Smooth muscle cell of the brain vasculature (primary cell): ENCODE data around the gene CFAP410.
"Not testable (repeated sequence)": the region's sequence is repeated elsewhere in the genome, so short reads cannot be mapped to it uniquely, and the experiment has no call there.

ENCODE experiments used
- DNase-seq: peaks from one replicate; pipeline ENCODE4 v3.0.0-alpha.2; 2012; ENCODE audit warnings: low read depth, low spot score

CFAP410 gene

GRCh38 chr21:44351535-44352252, 12.5 kb upstream of the CFAP410 start:
- DNase-seq = no peak

- no peak for DNase-seq
Observed at GRCh38 chr21:44350773-44351481, 11.7 kb upstream of the CFAP410 start.

DNA sequence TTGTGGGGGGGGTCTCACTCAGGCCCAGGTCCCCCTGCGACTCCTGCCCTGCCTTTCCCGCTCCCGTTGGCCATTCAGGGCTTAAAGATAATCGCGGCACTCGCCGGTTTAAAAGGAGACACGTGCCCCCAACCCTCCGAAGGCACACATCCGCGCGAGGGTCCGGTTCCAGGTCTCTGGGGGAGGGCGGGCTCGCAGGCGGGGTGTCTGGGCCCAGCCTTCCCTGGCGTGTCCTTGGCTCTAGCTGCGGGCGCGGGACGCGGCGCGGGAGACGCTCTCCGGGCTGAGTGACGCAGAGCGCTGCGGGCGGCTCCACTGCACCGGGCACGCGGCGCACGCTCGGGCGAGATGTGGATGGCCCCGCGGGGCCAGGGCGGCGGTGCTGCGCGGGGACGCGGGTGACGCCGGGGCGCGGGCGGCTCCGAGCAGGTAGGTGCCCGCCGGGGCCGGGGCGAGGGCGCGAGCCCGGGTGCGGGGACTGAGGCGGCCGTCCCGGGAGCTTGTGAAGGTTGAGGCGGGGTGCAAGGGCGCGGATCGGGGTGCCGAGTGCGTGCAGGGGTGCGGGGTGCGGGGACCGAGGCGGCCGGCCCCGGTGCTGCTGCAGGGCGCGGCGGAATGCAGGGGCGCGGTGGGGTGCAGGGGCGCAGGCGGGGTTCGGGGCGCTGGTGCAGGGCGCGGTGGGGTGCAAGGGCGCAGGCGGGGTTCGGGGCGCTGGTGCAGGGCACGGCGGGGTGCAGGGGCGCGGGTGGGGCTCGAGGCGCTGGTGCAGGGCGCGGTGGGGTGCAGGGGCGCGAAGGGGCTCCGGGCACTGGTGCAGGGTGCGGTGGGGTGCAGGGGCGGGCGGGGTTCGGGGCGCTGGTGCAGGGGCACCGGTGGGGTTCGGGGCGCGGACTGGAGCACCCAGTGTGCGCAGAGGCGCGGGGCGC, 10.9 kb upstream of the CFAP410 start:
- DNase-seq = no peak

DNA sequence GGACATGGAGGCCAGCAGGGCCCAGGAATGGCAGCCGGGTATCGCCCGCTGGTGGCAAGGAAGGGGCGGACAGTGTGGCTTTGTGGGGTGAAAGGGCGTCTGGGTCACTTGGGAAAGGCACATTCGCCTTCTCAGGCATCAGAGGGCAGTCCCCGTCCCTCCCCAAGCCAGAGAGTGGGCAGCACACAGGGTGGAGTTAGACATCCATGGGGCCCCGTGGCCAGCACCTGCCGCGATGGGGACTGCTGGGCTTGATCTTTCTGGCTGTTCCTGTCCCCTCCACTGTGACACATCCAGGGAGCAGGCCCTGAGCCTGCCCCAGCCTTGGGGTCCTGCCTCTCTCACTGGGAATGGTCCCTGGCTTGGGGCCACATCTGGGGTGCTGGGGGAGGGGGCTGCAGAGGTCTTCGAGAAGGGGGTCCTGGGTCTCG, 10.2 kb upstream of the CFAP410 start:
- no peak for DNase-seq

- DNase-seq = no peak
Observed at GRCh38 chr21:44348861-44349260, 9.7 kb upstream of the CFAP410 start.

- DNase-seq = no peak
Observed at GRCh38 chr21:44347911-44348451, 8.8 kb upstream of the CFAP410 start.

DNA sequence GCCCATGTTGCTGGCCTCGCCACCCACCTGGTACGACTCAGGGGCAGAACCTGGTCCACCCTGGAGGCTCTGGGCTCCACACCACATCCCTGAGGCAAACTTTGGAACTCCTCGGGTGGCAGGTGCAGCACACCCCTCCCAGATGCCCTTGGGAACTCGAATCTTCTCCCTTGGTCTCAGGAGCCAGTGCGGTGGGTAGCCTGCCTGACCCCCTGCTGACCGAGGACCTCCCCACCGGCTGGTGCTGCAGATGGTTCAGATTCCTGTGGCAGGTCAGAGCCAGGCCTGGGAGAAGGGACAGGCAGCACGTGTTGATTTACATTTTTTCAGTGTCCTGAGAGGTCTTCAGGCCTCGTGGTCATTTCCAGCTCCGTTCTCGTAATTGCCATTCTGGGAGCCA, 6.3 kb upstream of the CFAP410 start:
- DNase-seq = no peak

- DNase-seq = no peak
Observed at GRCh38 chr21:44344541-44345183, 5.5 kb upstream of the CFAP410 start.

DNA sequence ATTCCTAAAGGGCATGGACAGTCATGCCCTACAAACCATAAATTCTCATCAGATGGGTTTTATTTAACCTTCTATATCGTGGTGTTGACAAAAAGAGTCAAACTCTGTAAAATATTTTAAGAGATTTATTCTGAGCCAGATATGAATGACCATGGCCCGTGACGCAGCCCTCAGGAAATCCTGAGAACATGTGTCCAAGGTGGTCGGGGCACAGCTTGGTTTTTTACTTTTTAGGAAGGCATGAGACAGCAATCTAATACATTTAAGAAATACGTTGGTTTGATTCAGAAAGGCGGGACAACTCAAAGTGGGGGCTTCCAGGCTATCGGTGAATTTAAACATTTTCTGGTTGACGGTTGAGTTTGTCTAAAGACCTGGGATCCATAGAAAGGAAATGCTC, 3.8 kb upstream of the CFAP410 start:
- not testable (repeated sequence) for DNase-seq

- not testable (repeated sequence) for DNase-seq
Observed at GRCh38 chr21:44341726-44342458, 2.7 kb upstream of the CFAP410 start.

- no peak for DNase-seq
Observed at GRCh38 chr21:44337941-44338895, 972 bp downstream of the CFAP410 start.

DNA sequence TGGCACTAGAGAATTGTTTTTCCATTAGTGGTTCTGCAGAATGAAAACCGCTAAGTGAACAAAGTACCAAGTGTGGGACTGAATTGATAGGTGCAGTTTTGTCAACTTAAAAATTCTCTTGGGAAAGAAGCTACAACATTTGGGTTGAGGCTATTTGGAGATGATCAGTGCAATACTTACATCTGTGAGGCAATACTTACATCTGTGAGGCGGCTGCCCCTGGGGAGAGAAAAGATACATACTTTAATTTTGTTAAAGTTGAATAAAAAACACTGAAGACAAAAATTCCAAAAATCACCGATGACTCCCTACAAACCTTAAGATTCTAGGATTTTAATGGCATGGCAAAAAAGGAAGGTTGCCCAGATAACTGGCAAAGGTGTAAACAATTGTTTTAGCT, 1.7 kb downstream of the CFAP410 start:
- no peak for DNase-seq

- no peak for DNase-seq
Observed at GRCh38 chr21:44335266-44336059, 3.7 kb downstream of the CFAP410 start.

DNA sequence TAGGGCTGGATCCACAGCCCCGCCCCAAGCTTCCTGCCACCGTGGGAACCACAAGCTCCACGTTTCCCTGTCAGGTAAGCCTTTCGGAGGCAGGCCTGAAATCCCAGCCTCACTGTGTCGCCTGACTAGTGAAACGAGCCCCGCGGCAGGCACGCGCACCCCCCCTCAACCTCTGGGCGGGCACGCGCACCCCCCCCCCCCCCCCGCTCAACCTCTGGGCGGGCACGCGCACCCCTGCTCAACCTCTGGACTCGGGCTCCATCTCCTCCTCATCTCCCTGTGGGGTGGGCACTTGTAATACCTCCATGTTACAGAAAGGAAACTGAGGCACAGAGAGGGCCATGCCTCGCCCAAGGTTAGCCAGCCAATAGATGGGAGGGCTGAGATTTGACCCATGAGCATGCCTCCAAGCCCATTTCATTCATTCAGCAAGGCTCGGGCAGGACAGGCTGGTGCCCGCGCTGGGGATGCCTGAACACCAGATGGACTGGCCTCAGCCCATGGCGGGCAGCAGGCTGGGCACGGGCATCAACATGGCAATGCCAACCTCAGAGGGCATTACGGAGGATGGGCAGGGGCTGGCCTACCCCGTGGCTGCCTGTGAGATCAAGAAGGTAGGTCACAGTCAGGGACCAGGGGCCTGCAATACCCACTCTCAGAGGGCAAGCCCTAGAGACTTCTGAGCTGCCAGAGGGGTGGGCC, 4.7 kb downstream of the CFAP410 start:
- DNase-seq = no peak

- no peak for DNase-seq
Observed at GRCh38 chr21:44333509-44334328, 5.5 kb downstream of the CFAP410 start.

DNA sequence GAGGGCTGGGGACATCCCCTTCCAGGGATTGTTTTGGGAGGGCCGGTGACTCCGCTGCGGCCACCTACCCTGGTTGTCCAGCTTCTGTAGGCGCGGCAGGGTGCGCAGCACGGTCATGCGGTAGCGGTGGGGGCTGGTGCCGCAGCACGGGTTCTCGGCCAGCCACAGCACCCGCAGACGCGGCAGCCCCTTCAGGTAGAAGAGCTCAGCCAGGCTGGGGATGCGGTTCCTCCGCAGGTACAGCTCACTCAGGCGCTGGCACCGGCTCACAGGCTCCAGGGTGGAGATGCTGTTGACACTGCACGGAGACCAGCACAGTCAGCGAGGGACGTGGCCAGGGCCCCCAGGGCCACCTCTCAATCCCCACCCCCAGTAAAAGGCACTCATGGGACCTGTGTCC, 6.2 kb downstream of the CFAP410 start:
- no peak for DNase-seq

DNA sequence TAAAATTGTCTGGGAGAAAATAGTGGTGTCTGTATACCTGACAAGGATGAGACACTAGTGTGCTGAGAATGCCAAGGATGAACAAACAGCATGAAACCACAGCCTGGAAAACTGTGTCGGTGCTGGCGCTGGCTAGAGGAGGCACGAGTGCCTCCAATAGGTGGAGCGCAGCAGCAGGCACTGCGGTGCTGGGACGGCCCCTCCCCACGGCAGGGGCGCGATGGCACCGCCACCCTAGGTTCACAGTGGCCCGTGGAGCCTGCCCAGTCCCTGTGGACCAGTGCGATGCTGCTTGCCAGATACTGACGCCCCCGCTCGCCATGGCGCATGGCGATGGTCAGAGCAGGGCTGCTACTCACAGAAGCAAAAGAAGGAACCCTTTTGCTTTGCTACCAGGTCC, 6.8 kb downstream of the CFAP410 start:
- DNase-seq = no peak
